Esophagus squamous epithelium (tissue), 5 donors: ENCODE data around the gene AKT2. TPM values are rescaled to one million over a fixed set of nuclear protein-coding genes. Genes with fewer than 3 reads are reported as not detected.

Experiments
- DNase-seq: peaks from one replicate; lab custom pipeline; 2025; lab: John Stamatoyannopoulos, UW
- H3K27ac ChIP-seq, 4 donors: fragments of 200-600 bp; sonication (generic); one replicate each; pipeline ENCODE4 v1.5.1; 2016 to 2019; ENCODE audit warnings: mild to moderate bottlenecking in 1 of 4
- H3K27me3 ChIP-seq, 4 donors: fragments of 200-600 bp; sonication (generic); 1 replicate in 3 of 4; 2 replicates in 1 of 4; pipeline versions ENCODE4 v1.5.1 to v1.6.0; 2017 to 2021; ENCODE audit warnings: antibody characterized with exemption in 1 of 4
- H3K36me3 ChIP-seq, 3 donors: fragments of 200-600 bp; sonication (generic); one replicate each; pipeline ENCODE4 v1.5.1; 2016 to 2019
- H3K4me1 ChIP-seq, 3 donors: fragments of 200-600 bp; sonication (generic); one replicate each; pipeline ENCODE4 v1.5.1; 2017 to 2019
- H3K4me3 ChIP-seq, 4 donors: fragments of 200-600 bp; sonication (generic); 1 replicate in 3 of 4; 2 replicates in 1 of 4; pipeline ENCODE4 v1.5.1; 2016 to 2019; ENCODE audit warnings: mild to moderate bottlenecking in 2 of 4, moderate library complexity in 1 of 4
- H3K9me3 ChIP-seq, 3 donors: fragments of 200-600 bp; sonication (generic); one replicate each; pipeline ENCODE4 v1.5.1; 2016 to 2019
- POLR2A ChIP-seq, 4 donors: fragments of 450-650 bp; IDR thresholded peaks; one replicate each; pipeline ENCODE4 v1.6.1; 2017; ENCODE audit warnings: antibody characterized with exemption in 4 of 4, mild to moderate bottlenecking in 4 of 4, moderate library complexity in 3 of 4
- WGBS, 2 donors: methylation state at CpG; one replicate each; pipeline ENCODE4 v1.1.5; 2018; 5-methylcytosine and 5-hydroxymethylcytosine counted together
- intact Hi-C: fragments of 100-400 bp; cut with DNase I; formaldehyde crosslinking; loops from one replicate; pipeline ENCODE4 v1.15.0; 2022
- total RNA-seq, 4 donors: library from RNA; depleted of rRNA; stranded (reverse); fragments of >200 nt; gene quantifications; one replicate each; pipeline ENCODE4 v1.1.0, GENCODE V29; 2016
- TF ChIP-seq, protein P1 (sequence below), 6 experiments: fragments of 450-650 bp in 4 of 6; fragments of 200-600 bp in 2 of 6; sonication (generic) in 2 of 6; IDR thresholded peaks; one replicate each; pipeline ENCODE4 v1.5.1; 2016 to 2019; ENCODE audit warnings: antibody characterized with exemption in 6 of 6, mild to moderate bottlenecking in 4 of 6, moderate library complexity in 4 of 6
- donor health status: DM: yes; HTN: yes; CAD: no.

The AKT2 gene
- total RNA-seq, 4 donors from 2014 or later, result 59.0 to 84.7 (median 69.0) TPM

DNA sequence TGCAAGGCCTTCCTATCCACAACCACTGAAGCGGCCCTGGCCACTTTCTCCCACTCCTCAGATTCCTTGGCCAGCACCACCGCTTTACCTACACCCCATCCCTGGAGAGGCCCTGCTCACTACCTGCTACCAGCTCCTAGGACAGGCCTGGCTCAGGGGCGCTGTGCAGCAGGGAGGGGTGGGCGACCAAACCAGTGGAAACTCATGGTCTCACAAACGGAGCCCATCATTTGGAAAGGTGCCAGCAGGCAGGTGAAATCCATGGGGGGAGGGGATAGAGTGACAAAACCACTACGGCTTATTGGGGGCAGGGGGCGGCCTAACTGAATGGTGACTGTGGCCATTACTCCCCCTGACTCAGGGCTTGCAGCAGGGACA lies 35.4 kb upstream of the AKT2 start:
- peaks cover 15 to 86% (median 30%) of the 10 kb centered on the region in 3 donors for H3K36me3 ChIP-seq
- no peaks in the 10 kb centered on the region for H3K27me3 ChIP-seq
- TF ChIP-seq, protein P1, sequence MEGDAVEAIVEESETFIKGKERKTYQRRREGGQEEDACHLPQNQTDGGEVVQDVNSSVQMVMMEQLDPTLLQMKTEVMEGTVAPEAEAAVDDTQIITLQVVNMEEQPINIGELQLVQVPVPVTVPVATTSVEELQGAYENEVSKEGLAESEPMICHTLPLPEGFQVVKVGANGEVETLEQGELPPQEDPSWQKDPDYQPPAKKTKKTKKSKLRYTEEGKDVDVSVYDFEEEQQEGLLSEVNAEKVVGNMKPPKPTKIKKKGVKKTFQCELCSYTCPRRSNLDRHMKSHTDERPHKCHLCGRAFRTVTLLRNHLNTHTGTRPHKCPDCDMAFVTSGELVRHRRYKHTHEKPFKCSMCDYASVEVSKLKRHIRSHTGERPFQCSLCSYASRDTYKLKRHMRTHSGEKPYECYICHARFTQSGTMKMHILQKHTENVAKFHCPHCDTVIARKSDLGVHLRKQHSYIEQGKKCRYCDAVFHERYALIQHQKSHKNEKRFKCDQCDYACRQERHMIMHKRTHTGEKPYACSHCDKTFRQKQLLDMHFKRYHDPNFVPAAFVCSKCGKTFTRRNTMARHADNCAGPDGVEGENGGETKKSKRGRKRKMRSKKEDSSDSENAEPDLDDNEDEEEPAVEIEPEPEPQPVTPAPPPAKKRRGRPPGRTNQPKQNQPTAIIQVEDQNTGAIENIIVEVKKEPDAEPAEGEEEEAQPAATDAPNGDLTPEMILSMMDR (IDR thresholded peaks at IDR 0.05), result no peak
- TF ChIP-seq POLR2A (IDR thresholded peaks at IDR 0.05), result no peak
- H3K4me1 ChIP-seq, result no peaks in the 10 kb centered on the region
- intact Hi-C loops, result no loop called here
- H3K9me3 ChIP-seq, result no peaks in the 10 kb centered on the region
- no peak overlapping the region for H3K4me3 ChIP-seq
- H3K27ac ChIP-seq, result no peak overlapping the region
- WGBS, 2 donors, result 66 to 77% methylated on average over 3 to 4 of the region's 7 CpGs
- no peak for DNase-seq

- intact Hi-C loops, result loop anchor here (10.0 kb wide), 1 partner anchor 207 kb away; no protein-coding TSS in a partner anchor
- no peak for TF ChIP-seq POLR2A (IDR thresholded peaks at IDR 0.05)
- TF ChIP-seq, protein P1 (IDR thresholded peaks at IDR 0.05), result no peak
- Histone ChIP-seq H3K27me3 (no peaks in the 10 kb centered on the region), H3K4me1 (peaks cover 0 to 11% (median 0%) of the 10 kb centered on the region in 3 donors), H3K4me3 (no peak overlapping the region), H3K9me3 (no peaks in the 10 kb centered on the region), H3K36me3 (peaks cover 8 to 54% (median 18%) of the 10 kb centered on the region in 3 donors), H3K27ac (no peak overlapping the region)
- no peak for DNase-seq
- 86 to 89% methylated on average over 7 of the region's 7 CpGs for WGBS, 2 donors
Measured at GRCh38 chr19:40317338-40317737, 32.2 kb upstream of the AKT2 start.

GRCh38 chr19:40315812-40316470 lies 30.8 kb upstream of the AKT2 start:
- no peak for TF ChIP-seq POLR2A (IDR thresholded peaks at IDR 0.05)
- TF ChIP-seq, protein P1 (IDR thresholded peaks at IDR 0.05), result no peak
- no peak for DNase-seq
- 74 to 79% methylated on average over 2 to 5 of the region's 5 CpGs for WGBS, 2 donors

GRCh38 chr19:40314656-40315055 lies 29.5 kb upstream of the AKT2 start:
- WGBS, 2 donors, result 62 to 82% methylated on average over 2 of the region's 2 CpGs
- DNase-seq, result no peak
- intact Hi-C loops, result loop anchor here (10.0 kb wide), 1 partner anchor 210 kb away; no protein-coding TSS in a partner anchor
- peaks cover 0 to 11% (median 0%) of the 10 kb centered on the region in 3 donors for H3K4me1 ChIP-seq
- no peak overlapping the region for H3K4me3 ChIP-seq
- H3K36me3 ChIP-seq, result peaks cover 0 to 27% (median 0%) of the 10 kb centered on the region in 3 donors
- no peaks in the 10 kb centered on the region for H3K9me3 ChIP-seq
- TF ChIP-seq, protein P1 (IDR thresholded peaks at IDR 0.05), result no peak
- no peak for TF ChIP-seq POLR2A (IDR thresholded peaks at IDR 0.05)
- no peaks in the 10 kb centered on the region for H3K27me3 ChIP-seq
- H3K27ac ChIP-seq, result no peak overlapping the region

More at GRCh38 chr19:40315812-40316470, 30.8 kb upstream of the AKT2 start:
- no peak overlapping the region for H3K4me3 ChIP-seq
- no peaks in the 10 kb centered on the region for H3K9me3 ChIP-seq
- peaks cover 0 to 40% (median 4%) of the 10 kb centered on the region in 3 donors for H3K36me3 ChIP-seq
- intact Hi-C loops, result loop anchor here (10.0 kb wide), 1 partner anchor 209 kb away; no protein-coding TSS in a partner anchor
- H3K27me3 ChIP-seq, result no peaks in the 10 kb centered on the region
- H3K4me1 ChIP-seq, result peaks cover 0 to 11% (median 0%) of the 10 kb centered on the region in 3 donors
- no peak overlapping the region for H3K27ac ChIP-seq
